HL-60/S4 treated with phorbol 12-myristate 13-acetate at 8.2 ng/mL for 4 days and 3 days (cell line): ENCODE data around the gene RPS6KA5.

ENCODE experiments used
- in situ Hi-C: fragments of 300-500 bp; cut with MboI; formaldehyde crosslinking; loops from 2 replicates; pipeline ENCODE4 v1.15.0; 2022; ENCODE audit warnings: low sequenced_read_pairs

The RPS6KA5 gene

DNA sequence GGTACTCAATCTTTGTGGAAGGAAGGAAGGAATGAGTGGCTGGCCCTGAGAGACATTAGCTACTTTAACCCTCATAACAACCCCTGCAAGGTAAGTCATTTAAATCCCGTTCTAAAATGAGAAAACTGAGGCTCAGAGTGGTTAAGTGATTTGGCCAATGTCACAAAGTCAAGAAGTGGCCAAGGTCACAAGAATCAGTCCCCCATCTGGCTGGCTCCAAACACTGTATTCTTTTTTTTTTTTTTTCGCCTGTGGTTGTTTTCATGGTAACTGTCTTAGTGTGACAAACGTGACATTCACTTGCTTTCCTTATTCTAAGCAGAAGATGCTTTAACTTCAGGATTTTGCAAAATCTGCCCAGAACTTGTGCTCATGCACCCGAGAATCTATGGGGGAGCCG is 247.0 kb downstream of the RPS6KA5 start:
- in situ Hi-C loops: no loop called here

DNA sequence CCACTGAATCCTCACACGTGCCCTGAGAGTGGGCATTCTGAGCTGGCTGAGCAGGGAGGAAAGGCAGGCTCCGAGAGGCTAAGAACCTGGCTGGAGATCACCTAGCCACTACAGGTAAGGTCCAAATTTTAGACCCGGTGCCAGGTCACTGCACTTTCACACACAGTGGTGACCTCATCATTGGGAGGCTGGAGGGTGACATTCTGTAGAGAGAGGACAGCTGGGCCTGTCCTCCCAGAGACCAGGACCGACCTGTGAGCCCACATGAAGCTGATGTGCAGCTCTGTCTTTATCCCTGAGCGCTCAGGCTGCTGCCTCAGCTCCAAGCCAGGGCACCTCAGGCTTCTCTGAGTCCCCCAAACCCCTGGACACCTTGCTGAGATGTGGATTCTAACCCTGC is 248.3 kb downstream of the RPS6KA5 start:
- in situ Hi-C loops: no loop called here

DNA sequence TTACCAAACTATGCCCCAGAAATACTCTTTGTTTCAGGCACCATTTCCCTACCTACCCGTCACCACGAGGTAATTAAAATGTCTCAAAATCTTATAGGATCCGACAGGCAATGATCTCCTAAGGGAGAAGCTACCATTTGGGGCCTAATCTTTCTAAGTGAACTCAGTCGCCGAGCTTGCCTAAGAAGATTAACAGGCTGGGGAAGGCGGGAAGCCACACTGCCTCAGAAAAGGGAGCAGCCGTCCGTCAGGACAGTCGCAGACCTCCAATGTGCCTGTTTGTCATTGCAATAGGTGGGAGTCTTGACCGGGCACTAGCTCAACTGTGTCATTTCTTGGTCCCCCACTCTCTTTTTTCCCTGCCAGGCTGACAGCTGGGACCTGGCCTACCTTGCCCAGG is 248.8 kb downstream of the RPS6KA5 start:
- in situ Hi-C loops: no loop called here

GRCh38 chr14:90810806-90811205 is 249.6 kb downstream of the RPS6KA5 start:
- in situ Hi-C loops: no loop called here

DNA sequence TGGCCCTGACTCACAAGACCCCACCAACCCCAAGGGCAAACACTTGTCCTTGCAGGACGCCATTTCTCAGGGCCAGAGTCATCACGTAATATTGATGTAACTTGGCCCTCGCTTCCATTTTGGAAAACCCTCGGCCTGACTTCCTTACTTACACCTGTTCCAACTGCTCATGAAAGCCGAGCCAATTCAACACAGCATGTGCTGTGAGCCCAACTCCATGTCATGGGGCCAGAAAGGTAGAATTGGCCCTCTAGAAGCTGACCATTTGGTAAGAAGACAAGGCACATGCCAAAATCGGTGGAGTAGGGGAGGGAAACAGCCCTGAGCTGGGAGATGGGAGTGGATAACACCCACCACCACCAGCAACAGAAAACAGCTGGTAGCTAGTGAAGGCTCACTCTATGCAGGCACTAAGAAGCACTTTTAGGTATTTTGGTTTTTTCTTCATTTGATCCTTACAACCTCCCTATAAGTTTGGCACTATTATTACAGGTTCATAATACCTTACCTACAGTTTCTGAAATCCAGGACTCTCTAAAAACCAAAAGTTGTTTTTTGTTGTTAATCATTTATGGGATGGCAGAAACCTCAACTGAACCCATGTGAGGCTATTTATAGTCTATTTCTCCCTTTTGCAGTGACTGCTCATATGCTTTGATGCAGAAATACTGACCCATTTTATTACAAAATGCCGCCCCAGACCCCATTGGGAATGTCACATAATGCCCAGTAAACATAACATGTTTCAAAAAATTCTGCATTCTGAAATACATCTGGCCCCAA is 250.7 kb downstream of the RPS6KA5 start:
- in situ Hi-C loops: no loop called here

- in situ Hi-C loops: no loop called here
These were observed 251.5 kb downstream of the RPS6KA5 start for GRCh38 chr14:90808759-90809529.

- in situ Hi-C loops: no loop called here
These were observed 253.4 kb downstream of the RPS6KA5 start for GRCh38 chr14:90807060-90807459.

DNA sequence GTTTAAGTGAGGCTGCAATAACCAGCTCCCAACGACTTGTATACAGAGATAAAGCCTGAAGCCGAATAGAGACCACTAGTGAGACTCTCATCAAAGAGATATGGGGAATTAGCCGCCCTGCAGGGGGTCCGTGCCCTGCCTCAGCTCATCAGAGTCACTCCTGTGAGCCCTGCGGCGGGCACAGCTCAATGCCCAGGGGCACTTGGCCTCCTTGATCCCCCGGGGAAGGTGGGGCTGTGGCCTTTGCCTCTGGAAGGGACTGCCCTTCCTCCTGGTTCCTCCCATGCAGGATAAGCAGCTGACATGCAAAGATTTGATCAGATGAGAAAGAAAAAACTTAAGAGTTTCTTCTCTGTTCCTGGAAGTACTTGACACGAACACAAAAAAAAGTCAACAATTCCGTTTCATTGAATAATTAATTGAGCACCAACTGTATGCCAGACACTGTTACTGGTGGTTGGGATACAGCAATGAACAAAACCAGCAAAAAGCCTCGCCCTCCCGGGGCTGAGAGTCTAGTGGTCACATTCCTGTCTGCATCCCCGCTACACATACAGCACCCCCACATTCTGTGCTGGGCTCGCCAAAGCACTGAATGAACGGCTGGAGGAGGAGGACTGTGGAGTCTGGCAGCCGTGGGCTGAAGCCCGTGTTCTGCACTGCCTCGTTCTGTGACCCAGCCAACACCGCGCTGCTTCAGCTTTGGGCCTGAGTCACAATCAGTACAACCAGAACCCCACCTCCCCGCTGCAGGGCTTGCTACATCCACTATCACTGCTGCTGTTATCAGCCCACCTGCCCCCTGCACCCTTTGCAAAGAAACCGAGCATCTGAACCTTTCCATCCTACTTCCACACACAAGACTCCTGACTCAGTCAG is 254.5 kb downstream of the RPS6KA5 start:
- in situ Hi-C loops: no loop called here

GRCh38 chr14:90805084-90805391 is 255.4 kb downstream of the RPS6KA5 start:
- in situ Hi-C loops: no loop called here

- in situ Hi-C loops: no loop called here
These were observed 256.0 kb downstream of the RPS6KA5 start for GRCh38 chr14:90804292-90805083.

DNA sequence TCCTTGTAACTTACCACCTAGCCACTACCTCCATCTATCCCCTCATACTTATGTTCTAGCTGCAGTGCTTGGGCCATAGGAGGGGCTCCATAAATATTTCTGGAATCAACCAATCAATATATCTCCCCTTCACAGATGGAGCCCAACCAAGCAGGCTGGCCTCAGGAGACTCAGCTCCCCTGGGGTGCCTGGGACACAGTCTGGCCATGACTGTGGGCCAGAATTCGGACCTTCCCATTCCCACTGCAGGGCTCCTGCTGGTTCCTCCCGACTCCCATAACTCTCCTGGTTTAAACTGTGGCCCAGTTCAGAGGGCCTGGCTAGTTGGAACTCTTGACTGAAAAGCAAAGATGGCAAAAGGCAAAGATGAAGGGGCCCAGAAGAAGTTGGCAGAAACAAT is 257.2 kb downstream of the RPS6KA5 start:
- in situ Hi-C loops: no loop called here

DNA sequence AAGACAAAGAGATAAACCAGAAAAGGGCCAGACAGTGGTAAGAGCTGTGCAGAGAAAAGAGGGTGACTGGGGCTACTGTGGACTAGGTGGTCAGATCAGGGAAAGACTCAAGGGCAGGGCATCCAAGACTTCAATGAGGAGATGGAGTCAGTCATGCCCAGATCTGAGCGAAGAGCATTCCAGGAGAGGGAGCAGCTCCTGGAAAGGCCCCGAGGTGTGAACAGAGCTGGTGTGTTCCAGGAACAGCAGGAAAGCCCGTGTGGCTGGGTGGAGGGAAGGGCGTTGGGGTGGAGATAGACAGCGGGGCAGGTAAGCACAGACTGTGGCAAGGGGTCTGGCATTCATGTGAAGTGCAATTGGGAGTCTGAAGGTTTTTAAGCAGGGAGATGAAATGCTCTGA is 261.0 kb downstream of the RPS6KA5 start:
- in situ Hi-C loops: no loop called here

GRCh38 chr14:90797919-90798318 is 262.5 kb downstream of the RPS6KA5 start:
- in situ Hi-C loops: no loop called here
